Astrocyte (in vitro differentiated cells and primary cell): Measurements from ENCODE around the gene TMED4. TPM values are rescaled to one million over a fixed set of nuclear protein-coding genes. Genes with fewer than 3 reads are reported as not detected.

Source experiments
- DNase-seq: peaks from one replicate; pipeline ENCODE4 v3.0.0-alpha.2; 2010; ENCODE audit warnings: low read depth
- FAIRE-seq: peaks from 2 replicates; lab custom pipeline; 2011; peaks lifted over from hg19 to GRCh38; lab: Jason Lieb, UNC
- H2AFZ ChIP-seq: 2 replicates; pipeline ENCODE4 v1.6.0; 2012; ENCODE audit warnings: low read depth, low read length, inconsistent platforms
- H3K27ac ChIP-seq: 2 replicates; pipeline ENCODE4 v1.5.1; 2011; ENCODE audit warnings: low read depth, low read length, inconsistent platforms
- H3K27me3 ChIP-seq: 2 replicates; pipeline ENCODE4 v1.6.0; 2011; ENCODE audit warnings: low read length, inconsistent platforms; ENCODE audit not compliant: insufficient read depth
- H3K36me3 ChIP-seq: 2 replicates; pipeline ENCODE4 v1.5.1; 2011; ENCODE audit warnings: low read length, inconsistent platforms; ENCODE audit not compliant: insufficient read depth
- H3K4me1 ChIP-seq: 2 replicates; pipeline ENCODE4 v1.5.1; 2011; ENCODE audit warnings: low read length, inconsistent platforms; ENCODE audit not compliant: insufficient read depth
- H3K4me2 ChIP-seq: 2 replicates; pipeline ENCODE4 v1.6.0; 2012; ENCODE audit warnings: low read length, inconsistent platforms
- H3K4me3 ChIP-seq: 2 replicates; pipeline ENCODE4 v1.5.1; 2011; ENCODE audit warnings: low read depth, mild to moderate bottlenecking, low read length, inconsistent platforms; ENCODE audit not compliant: insufficient read depth
- H3K79me2 ChIP-seq: 2 replicates; pipeline ENCODE4 v1.6.0; 2012; ENCODE audit warnings: mild to moderate bottlenecking, low read length, inconsistent platforms; ENCODE audit not compliant: insufficient read depth
- H3K9ac ChIP-seq: 2 replicates; pipeline ENCODE4 v1.6.0; 2012; ENCODE audit warnings: mild to moderate bottlenecking, low read length, inconsistent platforms
- H3K9me3 ChIP-seq: 2 replicates; pipeline ENCODE4 v1.5.1; 2012; ENCODE audit warnings: low read depth, mild to moderate bottlenecking, low read length, inconsistent platforms; ENCODE audit not compliant: insufficient read depth
- H4K20me1 ChIP-seq: 2 replicates; pipeline ENCODE4 v1.6.0; 2012; ENCODE audit warnings: low read length, inconsistent platforms; ENCODE audit not compliant: insufficient read depth
- H3K27ac Mint-ChIP-seq: one replicate; pipeline ENCODE4 v1.8.0; 2021; ENCODE audit warnings: mild to moderate bottlenecking, mixed read lengths; ENCODE audit not compliant: unreplicated experiment
- H3K27me3 Mint-ChIP-seq: one replicate; pipeline ENCODE4 v1.8.0; 2021; ENCODE audit warnings: low read depth, mixed read lengths; ENCODE audit not compliant: unreplicated experiment
- H3K36me3 Mint-ChIP-seq: one replicate; pipeline ENCODE4 v1.8.0; 2021; ENCODE audit warnings: low read depth, mixed read lengths; ENCODE audit not compliant: unreplicated experiment
- H3K4me1 Mint-ChIP-seq: one replicate; pipeline ENCODE4 v1.8.0; 2021; ENCODE audit warnings: low read depth, mixed read lengths; ENCODE audit not compliant: unreplicated experiment
- H3K4me3 Mint-ChIP-seq: one replicate; pipeline ENCODE4 v1.8.0; 2021; ENCODE audit warnings: mild to moderate bottlenecking, moderate library complexity, mixed read lengths; ENCODE audit not compliant: unreplicated experiment
- H3K9me3 Mint-ChIP-seq: one replicate; pipeline ENCODE4 v1.8.0; 2021; ENCODE audit warnings: mild to moderate bottlenecking, mixed read lengths; ENCODE audit not compliant: unreplicated experiment
- CTCF ChIP-seq: IDR thresholded peaks from 2 replicates; pipeline ENCODE4 v1.5.1; 2011; ENCODE audit warnings: low read depth, mild to moderate bottlenecking, inconsistent platforms, low read length, moderate library complexity; ENCODE audit not compliant: insufficient read depth
- EZH2 ChIP-seq: IDR thresholded peaks from 2 replicates; pipeline ENCODE4 v1.6.1; 2012; ENCODE audit warnings: mild to moderate bottlenecking, low read length, inconsistent platforms; ENCODE audit not compliant: insufficient read depth
- total RNA-seq: library from RNA; stranded (reverse); gene quantifications from 2 replicates; pipeline ENCODE4 v1.2.1, GENCODE V29; 2021

TMED4 gene
- total RNA-seq, 1 donor from 2014 or later: 69.2 TPM

DNA sequence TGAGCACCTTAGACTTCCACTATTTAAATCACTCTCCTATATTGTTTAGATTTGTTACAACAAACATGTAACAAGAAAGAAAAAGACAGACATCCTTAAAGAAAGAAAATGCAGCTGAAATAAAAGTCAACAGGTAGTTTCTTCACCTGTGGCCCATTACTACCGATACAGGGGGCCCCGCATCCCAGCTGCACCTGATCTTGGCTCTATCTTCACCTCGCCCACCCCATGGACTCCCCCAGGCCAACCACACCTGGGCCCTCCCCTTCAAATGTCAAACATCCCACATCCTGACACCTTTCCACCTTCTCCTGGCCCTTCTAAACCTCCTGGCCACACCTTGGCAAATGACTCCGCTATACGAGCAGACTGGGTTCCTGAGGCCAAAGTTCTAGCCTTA lies 15.4 kb downstream of the TMED4 start:
- H3K9me3 ChIP-seq: no peaks in the 10 kb centered on the region
- Mint-ChIP-seq H3K4me3 (no peak overlapping the region), H3K36me3 (peaks cover 20% of the 10 kb centered on the region), H3K27me3 (no peaks in the 10 kb centered on the region), H3K27ac (no peak overlapping the region), H3K4me1 (peaks cover 6% of the 10 kb centered on the region), H3K9me3 (no peaks in the 10 kb centered on the region)
- TF ChIP-seq CTCF (no peak), EZH2 (no peak)
- no peak overlapping the region for H2AFZ ChIP-seq
- no peak overlapping the region for H3K4me2 ChIP-seq
- no peak overlapping the region for H3K9ac ChIP-seq
- H3K79me2 ChIP-seq: peaks cover 24% of the 10 kb centered on the region
- H3K4me1 ChIP-seq: peaks cover 4% of the 10 kb centered on the region
- no peak overlapping the region for H3K4me3 ChIP-seq
- peaks cover 57% of the 10 kb centered on the region for H3K36me3 ChIP-seq
- FAIRE-seq (no peak), DNase-seq (no peak)
- no peaks in the 10 kb centered on the region for H3K27me3 ChIP-seq
- peaks cover 70% of the 10 kb centered on the region for H4K20me1 ChIP-seq
- no peak overlapping the region for H3K27ac ChIP-seq

DNA sequence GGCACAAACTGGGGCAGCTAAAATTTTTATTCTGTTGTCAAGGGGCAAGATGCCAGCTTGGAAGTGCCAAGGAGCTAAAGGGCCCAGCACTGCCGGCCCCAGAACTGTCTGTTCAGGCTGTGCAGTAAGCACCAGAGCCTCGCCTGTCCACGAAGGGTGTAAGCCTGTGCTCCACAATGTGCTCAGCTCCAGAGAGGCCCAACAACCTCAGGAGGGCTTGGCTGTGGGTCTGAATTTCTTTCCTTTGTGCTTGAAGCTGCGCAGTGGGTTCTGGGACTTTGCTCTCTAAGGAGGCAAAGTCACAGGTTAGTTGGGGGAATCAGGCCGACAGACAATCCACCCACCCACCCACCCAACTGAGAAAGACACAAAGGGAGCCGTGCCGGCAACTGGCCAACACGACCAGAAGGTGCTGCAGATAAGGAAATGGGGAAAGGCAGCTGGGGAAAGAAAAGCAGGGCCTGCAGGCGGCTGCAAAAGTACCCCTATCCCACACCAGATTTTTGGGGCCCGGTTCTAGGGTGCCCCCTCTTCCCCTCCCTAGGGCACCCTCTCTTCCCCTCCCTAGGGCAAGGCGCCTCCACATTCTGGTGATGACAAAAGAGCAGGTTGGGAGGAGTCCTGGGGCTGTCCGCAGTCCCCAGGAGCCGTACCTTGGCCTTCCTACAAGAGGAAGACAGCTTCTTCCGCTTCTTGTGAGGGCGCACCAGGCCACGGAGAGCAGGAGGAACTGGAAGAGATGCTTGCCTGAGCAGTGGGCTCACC lies 16.1 kb downstream of the TMED4 start:
- Histone ChIP-seq H3K27me3 (no peaks in the 10 kb centered on the region), H4K20me1 (peaks cover 66% of the 10 kb centered on the region), H2AFZ (no peak overlapping the region), H3K9me3 (no peaks in the 10 kb centered on the region), H3K4me1 (peaks cover 4% of the 10 kb centered on the region), H3K4me2 (no peak overlapping the region), H3K4me3 (no peak overlapping the region), H3K27ac (no peak overlapping the region), H3K36me3 (peaks cover 51% of the 10 kb centered on the region), H3K79me2 (peaks cover 19% of the 10 kb centered on the region), H3K9ac (no peak overlapping the region)
- no peak overlapping the region for H3K4me3 Mint-ChIP-seq
- H3K4me1 Mint-ChIP-seq: peaks cover 6% of the 10 kb centered on the region
- no peaks in the 10 kb centered on the region for H3K9me3 Mint-ChIP-seq
- no peak overlapping the region for H3K27ac Mint-ChIP-seq
- FAIRE-seq: no peak
- H3K36me3 Mint-ChIP-seq: peaks cover 20% of the 10 kb centered on the region
- H3K27me3 Mint-ChIP-seq: no peaks in the 10 kb centered on the region
- TF ChIP-seq CTCF (no peak), EZH2 (no peak)
- no peak for DNase-seq
